ENCODE measurements around the gene VN1R5.

The VN1R5 gene

GRCh38 chr1:247228133-247228532, 27.7 kb upstream of the VN1R5 start:
- TF ChIP-seq POLR2A (IDR thresholded peaks at IDR 0.05; ENCODE audit: low read depth, low read length), result no peak
- no peak for TF ChIP-seq TAF1 (IDR thresholded peaks at IDR 0.05; ENCODE audit: borderline replicate concordance, low read depth, low read length)
- no peak for TF ChIP-seq POLR2AphosphoS5 (IDR thresholded peaks at IDR 0.05; ENCODE audit: low read depth, low read length)
- FAIRE-seq, result no peak
- DNase-seq (ENCODE audit: insufficient read length), result no peak

GRCh38 chr1:247241691-247242090, 14.2 kb upstream of the VN1R5 start:
- DNase-seq (ENCODE audit: insufficient read length), result no peak
- no peak for FAIRE-seq
- TF ChIP-seq POLR2AphosphoS5 (IDR thresholded peaks at IDR 0.05; ENCODE audit: low read depth, low read length), result no peak
- no peak for TF ChIP-seq POLR2A (IDR thresholded peaks at IDR 0.05; ENCODE audit: low read depth, low read length)
- no peak for TF ChIP-seq TAF1 (IDR thresholded peaks at IDR 0.05; ENCODE audit: borderline replicate concordance, low read depth, low read length)

GRCh38 chr1:247243524-247244137, 12.2 kb upstream of the VN1R5 start:
- no peak for DNase-seq (ENCODE audit: insufficient read length)
- TF ChIP-seq POLR2A (IDR thresholded peaks at IDR 0.05; ENCODE audit: low read depth, low read length) (no peak), POLR2AphosphoS5 (IDR thresholded peaks at IDR 0.05; ENCODE audit: low read depth, low read length) (no peak), TAF1 (IDR thresholded peaks at IDR 0.05; ENCODE audit: borderline replicate concordance, low read depth, low read length) (no peak)
- FAIRE-seq, result no peak

GRCh38 chr1:247246325-247247115, 9.4 kb upstream of the VN1R5 start:
- TF ChIP-seq POLR2A (IDR thresholded peaks at IDR 0.05; ENCODE audit: low read depth, low read length) (no peak), POLR2AphosphoS5 (IDR thresholded peaks at IDR 0.05; ENCODE audit: low read depth, low read length) (no peak), TAF1 (IDR thresholded peaks at IDR 0.05; ENCODE audit: borderline replicate concordance, low read depth, low read length) (no peak)
- no peak for FAIRE-seq
- no peak for DNase-seq (ENCODE audit: insufficient read length)

GRCh38 chr1:247247568-247247967, 8.3 kb upstream of the VN1R5 start:
- no peak for DNase-seq (ENCODE audit: insufficient read length)

GRCh38 chr1:247266053-247266452, 10.2 kb downstream of the VN1R5 start:
- no peak for TF ChIP-seq TAF1 (IDR thresholded peaks at IDR 0.05; ENCODE audit: borderline replicate concordance, low read depth, low read length)
- TF ChIP-seq POLR2AphosphoS5 (IDR thresholded peaks at IDR 0.05; ENCODE audit: low read depth, low read length), result no peak
- no peak for TF ChIP-seq POLR2A (IDR thresholded peaks at IDR 0.05; ENCODE audit: low read depth, low read length)
- DNase-seq (ENCODE audit: insufficient read length) (no peak), FAIRE-seq (no peak)

More at GRCh38 chr1:247247568-247247967, 8.3 kb upstream of the VN1R5 start:
- no peak for TF ChIP-seq POLR2AphosphoS5 (IDR thresholded peaks at IDR 0.05; ENCODE audit: low read depth, low read length)
- no peak for TF ChIP-seq POLR2A (IDR thresholded peaks at IDR 0.05; ENCODE audit: low read depth, low read length)
- TF ChIP-seq TAF1 (IDR thresholded peaks at IDR 0.05; ENCODE audit: borderline replicate concordance, low read depth, low read length), result no peak
- no peak for FAIRE-seq

- TF ChIP-seq POLR2A (IDR thresholded peaks at IDR 0.05; ENCODE audit: low read depth, low read length) (no peak), TAF1 (IDR thresholded peaks at IDR 0.05; ENCODE audit: borderline replicate concordance, low read depth, low read length) (no peak), POLR2AphosphoS5 (IDR thresholded peaks at IDR 0.05; ENCODE audit: low read depth, low read length) (no peak)
- no peak for FAIRE-seq
Observed at GRCh38 chr1:247268390-247269045, 12.6 kb downstream of the VN1R5 start.

GRCh38 chr1:247269133-247269532, 13.3 kb downstream of the VN1R5 start:
- no peak for FAIRE-seq
- no peak for TF ChIP-seq POLR2AphosphoS5 (IDR thresholded peaks at IDR 0.05; ENCODE audit: low read depth, low read length)
- TF ChIP-seq TAF1 (IDR thresholded peaks at IDR 0.05; ENCODE audit: borderline replicate concordance, low read depth, low read length), result no peak
- no peak for TF ChIP-seq POLR2A (IDR thresholded peaks at IDR 0.05; ENCODE audit: low read depth, low read length)
- DNase-seq (ENCODE audit: insufficient read length), result no peak

More at GRCh38 chr1:247268390-247269045, 12.6 kb downstream of the VN1R5 start:
- no peak for DNase-seq (ENCODE audit: insufficient read length)

- no peak for TF ChIP-seq POLR2A (IDR thresholded peaks at IDR 0.05; ENCODE audit: low read depth, low read length)
- no peak for TF ChIP-seq TAF1 (IDR thresholded peaks at IDR 0.05; ENCODE audit: borderline replicate concordance, low read depth, low read length)
- TF ChIP-seq POLR2AphosphoS5 (IDR thresholded peaks at IDR 0.05; ENCODE audit: low read depth, low read length), result no peak
- FAIRE-seq (no peak), DNase-seq (ENCODE audit: insufficient read length) (no peak)
Observed at GRCh38 chr1:247270003-247270402, 14.1 kb downstream of the VN1R5 start.

GRCh38 chr1:247273013-247273412, 17.1 kb downstream of the VN1R5 start:
- TF ChIP-seq TAF1 (IDR thresholded peaks at IDR 0.05; ENCODE audit: borderline replicate concordance, low read depth, low read length) (no peak), POLR2AphosphoS5 (IDR thresholded peaks at IDR 0.05; ENCODE audit: low read depth, low read length) (no peak), POLR2A (IDR thresholded peaks at IDR 0.05; ENCODE audit: low read depth, low read length) (no peak)
- no peak for FAIRE-seq
- DNase-seq (ENCODE audit: insufficient read length), result no peak

GRCh38 chr1:247274605-247275256, 18.9 kb downstream of the VN1R5 start:
- FAIRE-seq (no peak), DNase-seq (ENCODE audit: insufficient read length) (no peak)
- TF ChIP-seq POLR2AphosphoS5 (IDR thresholded peaks at IDR 0.05; ENCODE audit: low read depth, low read length) (no peak), TAF1 (IDR thresholded peaks at IDR 0.05; ENCODE audit: borderline replicate concordance, low read depth, low read length) (no peak), POLR2A (IDR thresholded peaks at IDR 0.05; ENCODE audit: low read depth, low read length) (no peak)
